Measurements from ENCODE around the gene ERC2. TPM values are rescaled to one million over a fixed set of nuclear protein-coding genes. Genes with fewer than 3 reads are reported as not detected.

ERC2 gene
- polyA plus RNA-seq, 2 of the 4 experiments (the other 2 are of a cell fraction): 0.16 TPM; not detected in 1

DNA sequence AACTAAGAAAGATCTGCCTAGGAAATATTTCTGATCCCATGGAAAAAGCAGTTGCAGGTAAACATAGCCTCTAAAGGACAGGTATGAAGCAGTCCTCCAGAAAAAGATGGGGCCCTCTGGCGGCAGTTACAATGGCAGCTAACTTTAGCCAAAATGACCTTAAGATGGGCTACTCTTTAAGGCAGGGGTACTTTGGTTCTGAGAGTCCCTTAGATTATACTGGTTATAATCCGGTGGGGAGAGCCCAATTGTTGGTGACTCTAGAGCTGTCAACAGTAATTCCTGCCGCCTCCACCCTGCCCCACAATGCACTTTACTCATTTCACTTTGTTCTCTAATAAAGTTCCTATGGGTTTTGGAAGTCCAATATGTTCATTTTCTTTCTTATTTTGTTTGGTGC is 568.4 kb downstream of the ERC2 start:
- WGBS (ENCODE audit: missing lambda C conversion rate): 2% methylated on average over 3 of the region's 3 CpGs
- FAIRE-seq: no peak
- CTCF ChIA-PET: no interaction called here

DNA sequence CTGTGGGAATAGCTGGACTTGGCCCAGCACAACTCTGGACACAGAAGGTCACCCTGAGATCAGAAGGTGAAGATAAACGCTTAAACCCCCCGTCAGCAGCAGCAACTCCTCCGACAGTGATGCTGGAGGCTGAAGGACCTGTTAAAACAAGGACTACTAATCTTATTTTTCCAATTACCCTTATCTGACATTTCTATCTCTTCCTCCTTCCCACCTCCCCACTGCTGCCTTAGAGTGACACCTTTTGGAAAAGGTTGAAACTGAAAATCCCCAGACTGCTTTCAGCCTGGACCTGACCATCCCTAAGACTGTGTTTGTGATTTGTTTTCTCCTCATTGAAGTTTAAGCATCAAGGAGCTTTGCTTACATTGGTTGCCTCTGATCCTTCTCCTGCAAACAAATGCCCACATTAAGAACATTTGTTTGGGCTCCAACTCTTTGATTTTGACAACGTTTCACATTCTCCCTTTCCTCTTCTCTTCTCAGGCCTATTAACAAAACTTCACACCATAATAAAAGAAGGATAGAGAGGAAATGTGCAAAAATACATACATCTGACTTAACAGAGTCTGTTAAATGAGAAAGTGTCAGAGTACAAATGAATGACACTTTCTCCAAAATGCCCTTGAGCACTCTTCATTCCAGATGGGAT is 570.6 kb downstream of the ERC2 start:
- H3K27ac ChIP-seq: no peak overlapping the region
- CTCF ChIA-PET: interaction anchor here (1.1 to 2.1 kb wide), 4 partner anchors 9 to 354 kb away, joined by 3 to 5 read pairs (median 4); no protein-coding TSS in a partner anchor
- WGBS (ENCODE audit: missing lambda C conversion rate): 3% methylated on average over 4 of the region's 4 CpGs
- H3K9me3 ChIP-seq: no peaks in the 10 kb centered on the region
- no peaks in the 10 kb centered on the region for H3K4me1 ChIP-seq
- POLR2A ChIA-PET: no interaction called here
- ATAC-seq: peak; percentile 50 to 69; a peak in 4 of 6 replicates
- DNase-seq (ENCODE audit: low read depth in 1 of 2, low spot score in 1 of 2): peak in 1 of 2 experiments; percentile 22
- H3K4me2 ChIP-seq: no peak overlapping the region
- TF ChIP-seq RAD21 (conservative IDR thresholded peaks at IDR 0.05 in 1 of 2, IDR thresholded peaks at IDR 0.05 in 1 of 2): peak; percentile 53 to 82; a peak in 4 of 5 replicates
- TF ChIP-seq ZSCAN20 (CRISPR knock-in tag; IDR thresholded peaks at IDR 0.05): no peak
- TF ChIP-seq, protein P1, sequence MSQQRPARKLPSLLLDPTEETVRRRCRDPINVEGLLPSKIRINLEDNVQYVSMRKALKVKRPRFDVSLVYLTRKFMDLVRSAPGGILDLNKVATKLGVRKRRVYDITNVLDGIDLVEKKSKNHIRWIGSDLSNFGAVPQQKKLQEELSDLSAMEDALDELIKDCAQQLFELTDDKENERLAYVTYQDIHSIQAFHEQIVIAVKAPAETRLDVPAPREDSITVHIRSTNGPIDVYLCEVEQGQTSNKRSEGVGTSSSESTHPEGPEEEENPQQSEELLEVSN (IDR thresholded peaks at IDR 0.05; ENCODE audit: borderline replicate concordance, low read depth): no peak
- TF ChIP-seq FOSB (CRISPR knock-in tag; IDR thresholded peaks at IDR 0.05): no peak
- peak; percentile 71 for TF ChIP-seq GATA3 (IDR thresholded peaks at IDR 0.05; ENCODE audit: borderline replicate concordance)
- TF ChIP-seq ZFP36 (IDR thresholded peaks at IDR 0.05; ENCODE audit: borderline replicate concordance, partially characterized antibody): no peak
- no peak for TF ChIP-seq CHD2 (IDR thresholded peaks at IDR 0.05; ENCODE audit: low read length, partially characterized antibody)
- TF ChIP-seq SMC3 (IDR thresholded peaks at IDR 0.05): peak; percentile 34; the same call in 1 of the 3 replicates
- no peak for TF ChIP-seq EP300 (IDR thresholded peaks at IDR 0.05)
- TF ChIP-seq, protein P2, sequence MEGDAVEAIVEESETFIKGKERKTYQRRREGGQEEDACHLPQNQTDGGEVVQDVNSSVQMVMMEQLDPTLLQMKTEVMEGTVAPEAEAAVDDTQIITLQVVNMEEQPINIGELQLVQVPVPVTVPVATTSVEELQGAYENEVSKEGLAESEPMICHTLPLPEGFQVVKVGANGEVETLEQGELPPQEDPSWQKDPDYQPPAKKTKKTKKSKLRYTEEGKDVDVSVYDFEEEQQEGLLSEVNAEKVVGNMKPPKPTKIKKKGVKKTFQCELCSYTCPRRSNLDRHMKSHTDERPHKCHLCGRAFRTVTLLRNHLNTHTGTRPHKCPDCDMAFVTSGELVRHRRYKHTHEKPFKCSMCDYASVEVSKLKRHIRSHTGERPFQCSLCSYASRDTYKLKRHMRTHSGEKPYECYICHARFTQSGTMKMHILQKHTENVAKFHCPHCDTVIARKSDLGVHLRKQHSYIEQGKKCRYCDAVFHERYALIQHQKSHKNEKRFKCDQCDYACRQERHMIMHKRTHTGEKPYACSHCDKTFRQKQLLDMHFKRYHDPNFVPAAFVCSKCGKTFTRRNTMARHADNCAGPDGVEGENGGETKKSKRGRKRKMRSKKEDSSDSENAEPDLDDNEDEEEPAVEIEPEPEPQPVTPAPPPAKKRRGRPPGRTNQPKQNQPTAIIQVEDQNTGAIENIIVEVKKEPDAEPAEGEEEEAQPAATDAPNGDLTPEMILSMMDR (IDR thresholded peaks at IDR 0.05): peak; percentile 31
- no peak for FAIRE-seq
- no peak overlapping the region for H3K4me3 ChIP-seq

More for the DNA sequence above, 568.4 kb downstream of the ERC2 start:
- Histone ChIP-seq H3K9me3 (no peaks in the 10 kb centered on the region), H3K4me1 (no peaks in the 10 kb centered on the region), H3K27ac (no peak overlapping the region), H3K4me2 (no peak overlapping the region), H3K4me3 (no peak overlapping the region)
- peak in 1 of 2 experiments; percentile 51; a peak in 1 of 6 replicates for ATAC-seq
- DNase-seq (ENCODE audit: low read depth in 1 of 2, low spot score in 1 of 2): peak in 1 of 2 experiments; percentile 5
- POLR2A ChIA-PET: no interaction called here
- TF ChIP-seq RAD21 (conservative IDR thresholded peaks at IDR 0.05 in 1 of 2, IDR thresholded peaks at IDR 0.05 in 1 of 2) (peak; percentile 37; a peak in 3 of 5 replicates), MAFK (IDR thresholded peaks at IDR 0.05; ENCODE audit: partially characterized antibody) (no peak), RNF2 (IDR thresholded peaks at IDR 0.05; ENCODE audit: borderline replicate concordance, low read depth) (no peak), SMC3 (IDR thresholded peaks at IDR 0.05) (peak; percentile 38), CHD4 (IDR thresholded peaks at IDR 0.05; ENCODE audit: borderline replicate concordance) (no peak), ZFP36 (IDR thresholded peaks at IDR 0.05; ENCODE audit: borderline replicate concordance, partially characterized antibody) (no peak), ZC3H11A (IDR thresholded peaks at IDR 0.05) (no peak), JUN (IDR thresholded peaks at IDR 0.05) (no peak), BHLHE40 (IDR thresholded peaks at IDR 0.05; ENCODE audit: low read depth, low read length) (no peak), PHF8 (IDR thresholded peaks at IDR 0.05; ENCODE audit: borderline replicate concordance, low read depth) (no peak), POLR2AphosphoS2 (conservative IDR thresholded peaks at IDR 0.05; ENCODE audit: low read length) (no peak), ESRRA (IDR thresholded peaks at IDR 0.05; ENCODE audit: borderline replicate concordance, low read length) (no peak), CBX2 (IDR thresholded peaks at IDR 0.05; ENCODE audit: borderline replicate concordance, low read depth) (no peak)
- TF ChIP-seq, protein P2 (IDR thresholded peaks at IDR 0.05): peak; percentile 37
